Keratinocyte (primary cell): ENCODE data around the gene R3HDM1. TPM values are rescaled to one million over a fixed set of nuclear protein-coding genes. Genes with fewer than 3 reads are reported as not detected.

ENCODE experiments used
- DNase-seq: peaks from one replicate; pipeline ENCODE4 v3.0.0-alpha.2; 2011; ENCODE audit warnings: low read depth, missing footprints, low spot score
- FAIRE-seq: peaks from 2 replicates; lab custom pipeline; 2011; peaks lifted over from hg19 to GRCh38; lab: Jason Lieb, UNC
- H2AFZ ChIP-seq: 2 replicates; pipeline ENCODE4 v1.6.0; 2012; ENCODE audit warnings: low read length, control low read depth, inconsistent platforms; ENCODE audit not compliant: control insufficient read depth
- H3K27ac ChIP-seq: 2 replicates; pipeline ENCODE4 v1.5.1; 2011; ENCODE audit warnings: low read length; ENCODE audit not compliant: control insufficient read depth, insufficient read depth
- H3K27me3 ChIP-seq: 3 replicates; pipeline ENCODE4 v1.6.0; 2011; ENCODE audit warnings: low read length; ENCODE audit not compliant: control insufficient read depth, insufficient read depth; ENCODE audit errors: extremely low read depth
- H3K36me3 ChIP-seq, 2 experiments: 2 replicates in 1 of 2; 3 replicates in 1 of 2; pipeline ENCODE4 v1.5.1; 2011; ENCODE audit warnings: low read length in 2 of 2, mild to moderate bottlenecking in 1 of 2; ENCODE audit not compliant: control insufficient read depth in 2 of 2, insufficient read depth in 2 of 2; ENCODE audit errors: extremely low read depth in 1 of 2
- H3K4me1 ChIP-seq: 3 replicates; pipeline ENCODE4 v1.5.1; 2011; ENCODE audit warnings: low read length; ENCODE audit not compliant: control insufficient read depth, insufficient read depth; ENCODE audit errors: extremely low read depth
- H3K4me2 ChIP-seq: 3 replicates; pipeline ENCODE4 v1.6.0; 2011; ENCODE audit warnings: low read depth, low read length; ENCODE audit not compliant: control insufficient read depth, insufficient read depth; ENCODE audit errors: extremely low read depth
- H3K4me3 ChIP-seq, 3 experiments: fragments of 200-600 bp in 1 of 3; sonication (generic) in 1 of 3; 2 replicates in 2 of 3; 3 replicates in 1 of 3; pipeline ENCODE4 v1.5.1; 2011 to 2016; ENCODE audit warnings: low read length in 3 of 3, mild to moderate bottlenecking in 3 of 3, control low read depth in 2 of 3, inconsistent platforms in 1 of 3, low read depth in 1 of 3, mixed read lengths in 1 of 3, mixed run types in 1 of 3, moderate library complexity in 1 of 3; ENCODE audit not compliant: control insufficient read depth in 2 of 3, insufficient read depth in 2 of 3; ENCODE audit errors: extremely low read depth in 1 of 3
- H3K79me2 ChIP-seq: 2 replicates; pipeline ENCODE4 v1.6.0; 2012; ENCODE audit warnings: low read length; ENCODE audit not compliant: control insufficient read depth, insufficient read depth
- H3K9ac ChIP-seq: 3 replicates; pipeline ENCODE4 v1.6.0; 2011; ENCODE audit warnings: low read length; ENCODE audit not compliant: control insufficient read depth, insufficient read depth; ENCODE audit errors: extremely low read depth
- H3K9me1 ChIP-seq: 3 replicates; pipeline ENCODE4 v1.6.0; 2011; ENCODE audit warnings: low read length; ENCODE audit not compliant: control insufficient read depth, insufficient read depth; ENCODE audit errors: extremely low read depth
- H3K9me3 ChIP-seq: 2 replicates; pipeline ENCODE4 v1.5.1; 2012; ENCODE audit warnings: low read depth, low read length; ENCODE audit not compliant: control insufficient read depth
- H4K20me1 ChIP-seq: 3 replicates; pipeline ENCODE4 v1.6.0; 2011; ENCODE audit warnings: low read length; ENCODE audit not compliant: control insufficient read depth, insufficient read depth; ENCODE audit errors: extremely low read depth
- EZH2 ChIP-seq: IDR thresholded peaks from one replicate; pipeline ENCODE4 v1.6.1; 2012; ENCODE audit warnings: inconsistent platforms, mild to moderate bottlenecking, low read length, moderate library complexity
- dilution Hi-C: fragments of 300-500 bp; cut with MboI; formaldehyde crosslinking; loops from one replicate; pipeline ENCODE4 v1.7.0; 2020; ENCODE audit warnings: low sequenced_read_pairs; ENCODE audit not compliant: extremely low pct_ligation_motif_present
- polyA plus RNA-seq, 5 experiments: library from polyadenylated mRNA; depleted of rRNA in 3 of 5; stranded (reverse) in 3 of 5; stranded (forward) in 1 of 5; unstranded in 1 of 5; fragments of >200 nt; gene quantifications; 1 replicate in 1 of 5; 2 replicates in 3 of 5; 3 replicates in 1 of 5; pipeline versions ENCODE4 v1.2.1 to v1.2.3, GENCODE V29; 2011 to 2012; ENCODE audit warnings: missing spikeins in 2 of 5, low read depth in 1 of 5, low replicate concordance in 1 of 5
- TF ChIP-seq, protein P1 (sequence below), 3 experiments: IDR thresholded peaks in 1 of 3; conservative IDR thresholded peaks in 1 of 3; optimal IDR thresholded peaks in 1 of 3; 2 replicates in 2 of 3; 3 replicates in 1 of 3; pipeline versions ENCODE3 to v1.5.1; 2011; ENCODE audit warnings: low read length in 3 of 3, mild to moderate bottlenecking in 3 of 3, moderate library complexity in 2 of 3, control low read depth in 1 of 3, inconsistent platforms in 1 of 3; ENCODE audit not compliant: insufficient read depth in 2 of 3; ENCODE audit errors: extremely low read depth in 1 of 3

R3HDM1 gene
- polyA plus RNA-seq, 1 donor (not counting 4 experiments of a cell fraction or from before 2014, with no cell fraction given): 41.0 TPM

DNA sequence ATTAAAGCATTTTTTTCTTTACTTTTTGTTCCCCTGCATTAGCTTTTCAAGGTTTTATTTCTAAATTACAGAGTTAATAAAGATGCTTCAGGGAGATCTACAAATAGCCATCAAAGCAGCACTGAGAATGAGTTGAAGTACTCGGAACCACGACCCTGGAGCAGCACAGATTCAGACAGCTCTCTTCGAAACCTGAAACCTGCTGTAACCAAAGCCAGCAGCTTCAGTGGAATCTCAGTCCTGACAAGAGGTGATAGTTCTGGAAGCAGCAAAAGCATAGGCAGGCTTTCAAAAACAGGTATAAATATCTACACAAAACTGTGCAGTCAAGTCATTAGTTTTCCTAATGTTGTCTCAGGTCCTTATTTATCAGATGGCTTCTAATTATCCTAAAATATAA, 107.5 kb downstream of the R3HDM1 start:
- peaks cover 5 to 17% of the 10 kb centered on the region in 2 experiments for H3K36me3 ChIP-seq
- H3K4me3 ChIP-seq: no peak overlapping the region
- H3K27ac ChIP-seq: no peak overlapping the region
- FAIRE-seq: no peak
- dilution Hi-C loops: no loop called here
- no peaks in the 10 kb centered on the region for H3K9me3 ChIP-seq
- no peak overlapping the region for H2AFZ ChIP-seq
- H3K9ac ChIP-seq: no peak overlapping the region
- H3K4me2 ChIP-seq: no peak overlapping the region
- H3K79me2 ChIP-seq: no peaks in the 10 kb centered on the region
- H3K4me1 ChIP-seq: no peaks in the 10 kb centered on the region
- H3K9me1 ChIP-seq: no peaks in the 10 kb centered on the region
- DNase-seq: no peak
- H4K20me1 ChIP-seq: no peaks in the 10 kb centered on the region
- H3K27me3 ChIP-seq: no peaks in the 10 kb centered on the region
- TF ChIP-seq, protein P1, sequence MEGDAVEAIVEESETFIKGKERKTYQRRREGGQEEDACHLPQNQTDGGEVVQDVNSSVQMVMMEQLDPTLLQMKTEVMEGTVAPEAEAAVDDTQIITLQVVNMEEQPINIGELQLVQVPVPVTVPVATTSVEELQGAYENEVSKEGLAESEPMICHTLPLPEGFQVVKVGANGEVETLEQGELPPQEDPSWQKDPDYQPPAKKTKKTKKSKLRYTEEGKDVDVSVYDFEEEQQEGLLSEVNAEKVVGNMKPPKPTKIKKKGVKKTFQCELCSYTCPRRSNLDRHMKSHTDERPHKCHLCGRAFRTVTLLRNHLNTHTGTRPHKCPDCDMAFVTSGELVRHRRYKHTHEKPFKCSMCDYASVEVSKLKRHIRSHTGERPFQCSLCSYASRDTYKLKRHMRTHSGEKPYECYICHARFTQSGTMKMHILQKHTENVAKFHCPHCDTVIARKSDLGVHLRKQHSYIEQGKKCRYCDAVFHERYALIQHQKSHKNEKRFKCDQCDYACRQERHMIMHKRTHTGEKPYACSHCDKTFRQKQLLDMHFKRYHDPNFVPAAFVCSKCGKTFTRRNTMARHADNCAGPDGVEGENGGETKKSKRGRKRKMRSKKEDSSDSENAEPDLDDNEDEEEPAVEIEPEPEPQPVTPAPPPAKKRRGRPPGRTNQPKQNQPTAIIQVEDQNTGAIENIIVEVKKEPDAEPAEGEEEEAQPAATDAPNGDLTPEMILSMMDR (optimal IDR thresholded peaks at IDR 0.05 in 1 of 3, IDR thresholded peaks at IDR 0.05 in 1 of 3, conservative IDR thresholded peaks at IDR 0.05 in 1 of 3; ENCODE audit: extremely low read depth in 1 of 3, insufficient read depth in 2 of 3, low read length in 3 of 3): no peak
- no peak for TF ChIP-seq EZH2

DNA sequence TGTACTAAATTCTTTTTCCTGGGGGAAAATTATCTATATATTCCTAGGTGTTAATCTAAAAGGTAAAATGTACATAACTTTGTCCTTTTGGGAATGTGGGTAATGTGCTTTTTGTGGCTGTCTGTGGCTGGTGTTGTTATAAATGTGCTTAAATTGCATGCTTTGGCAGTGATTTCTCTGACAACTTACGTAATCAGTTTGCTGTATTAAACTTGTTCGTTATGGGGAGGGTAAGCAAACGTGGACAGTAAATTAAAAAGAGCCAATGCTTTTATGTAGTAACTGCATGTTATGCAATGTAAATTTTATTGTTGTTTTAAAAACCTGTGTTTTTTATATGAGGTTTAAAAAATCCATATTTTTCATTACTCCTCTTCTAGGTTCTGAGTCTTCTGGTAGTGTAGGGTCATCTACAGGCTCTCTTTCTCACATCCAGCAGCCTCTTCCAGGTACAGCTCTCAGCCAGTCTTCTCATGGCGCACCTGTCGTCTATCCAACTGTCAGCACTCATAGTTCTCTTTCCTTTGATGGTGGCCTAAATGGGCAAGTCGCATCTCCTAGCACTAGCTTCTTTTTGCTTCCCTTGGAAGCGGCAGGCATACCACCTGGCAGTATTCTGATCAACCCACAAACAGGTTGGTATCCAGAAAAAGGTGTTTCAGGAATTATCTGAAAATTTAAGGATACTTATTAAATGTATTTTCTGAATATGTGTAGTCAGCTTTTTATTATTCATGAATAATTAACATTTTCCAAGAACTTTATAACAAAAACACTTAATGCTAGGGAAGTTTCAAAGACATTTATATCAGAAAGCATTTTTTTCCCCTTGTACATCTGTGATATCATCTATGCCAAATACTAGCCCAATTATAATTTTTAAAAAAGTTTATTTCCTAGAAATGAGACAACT, 110.1 kb downstream of the R3HDM1 start:
- no peak for TF ChIP-seq EZH2
- TF ChIP-seq, protein P1 (optimal IDR thresholded peaks at IDR 0.05 in 1 of 3, IDR thresholded peaks at IDR 0.05 in 1 of 3, conservative IDR thresholded peaks at IDR 0.05 in 1 of 3; ENCODE audit: extremely low read depth in 1 of 3, insufficient read depth in 2 of 3, low read length in 3 of 3): no peak
- H3K4me3 ChIP-seq: no peak overlapping the region
- no peak overlapping the region for H2AFZ ChIP-seq
- no peaks in the 10 kb centered on the region for H3K9me3 ChIP-seq
- no peaks in the 10 kb centered on the region for H3K27me3 ChIP-seq
- FAIRE-seq (no peak), DNase-seq (no peak)
- peaks cover 5 to 17% of the 10 kb centered on the region in 2 experiments for H3K36me3 ChIP-seq
- H3K9me1 ChIP-seq: no peaks in the 10 kb centered on the region
- no peak overlapping the region for H3K9ac ChIP-seq
- H3K79me2 ChIP-seq: no peaks in the 10 kb centered on the region
- no peak overlapping the region for H3K27ac ChIP-seq
- dilution Hi-C loops: no loop called here
- no peaks in the 10 kb centered on the region for H4K20me1 ChIP-seq
- H3K4me2 ChIP-seq: no peak overlapping the region
- no peaks in the 10 kb centered on the region for H3K4me1 ChIP-seq
